ENCODE results near the gene ARIH1. TPM values are rescaled to one million over a fixed set of nuclear protein-coding genes. Genes with fewer than 3 reads are reported as not detected.

The ARIH1 gene
- total RNA-seq, 1 donor from 2014 or later, result 140 TPM

DNA sequence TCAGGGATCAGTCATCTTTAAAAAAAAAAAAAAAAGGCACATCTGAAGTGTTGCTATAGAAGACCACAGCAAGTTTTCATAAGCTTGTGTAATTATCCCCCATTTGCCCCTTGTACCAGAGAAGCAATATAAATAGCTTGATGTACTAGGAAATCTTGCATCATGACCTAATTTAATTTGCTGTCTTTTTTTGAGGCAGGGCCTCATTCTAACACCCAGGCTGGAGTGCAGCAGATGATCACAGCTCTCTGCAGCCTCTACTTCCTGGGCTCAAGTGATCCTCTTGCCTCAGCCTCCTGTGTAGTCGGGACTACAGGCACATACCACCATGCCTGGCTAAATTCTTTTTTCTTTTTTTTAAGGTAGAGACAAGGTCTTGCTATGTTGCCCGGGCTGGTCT, 88.7 kb downstream of the ARIH1 start:
- DNase-seq (ENCODE audit: low spot score), result no peak
- H3K27ac Mint-ChIP-seq, result no peak overlapping the region
- peaks cover 30% of the 10 kb centered on the region for H3K36me3 Mint-ChIP-seq (ENCODE audit: low read depth)
- no peaks in the 10 kb centered on the region for H3K27me3 Mint-ChIP-seq (ENCODE audit: insufficient read depth)
- H3K9me3 Mint-ChIP-seq, result no peaks in the 10 kb centered on the region
- H3K4me3 Mint-ChIP-seq, result no peak overlapping the region
- intact Hi-C loops (cut with micrococcal nuclease), result no loop called here
- peaks cover 16% of the 10 kb centered on the region for H3K4me1 Mint-ChIP-seq (ENCODE audit: low read depth)

DNA sequence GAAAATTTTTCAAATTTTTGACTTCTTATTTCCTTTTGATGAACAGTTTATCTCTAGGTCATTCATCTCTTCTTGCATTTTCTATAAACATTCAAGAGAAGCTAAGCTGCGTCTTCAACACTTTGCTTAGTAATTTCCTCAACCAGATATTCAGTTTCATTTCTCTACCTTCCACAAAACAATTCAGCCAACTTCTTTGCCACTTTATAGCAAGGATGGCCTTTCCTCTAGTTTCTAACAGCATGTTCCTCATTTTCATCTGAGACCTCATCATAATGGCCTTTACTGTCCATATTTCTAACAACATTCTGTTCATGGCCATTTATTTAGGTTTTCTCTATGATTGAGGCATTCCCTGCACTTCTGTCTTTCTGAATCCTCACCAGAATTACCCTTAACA, 90.0 kb downstream of the ARIH1 start:
- intact Hi-C loops (cut with micrococcal nuclease), result no loop called here
- Mint-ChIP-seq H3K27ac (no peak overlapping the region), H3K27me3 (ENCODE audit: insufficient read depth) (no peaks in the 10 kb centered on the region), H3K9me3 (no peaks in the 10 kb centered on the region), H3K36me3 (ENCODE audit: low read depth) (peaks cover 26% of the 10 kb centered on the region), H3K4me3 (no peak overlapping the region), H3K4me1 (ENCODE audit: low read depth) (peaks cover 16% of the 10 kb centered on the region)
- DNase-seq (ENCODE audit: low spot score), result no peak

DNA sequence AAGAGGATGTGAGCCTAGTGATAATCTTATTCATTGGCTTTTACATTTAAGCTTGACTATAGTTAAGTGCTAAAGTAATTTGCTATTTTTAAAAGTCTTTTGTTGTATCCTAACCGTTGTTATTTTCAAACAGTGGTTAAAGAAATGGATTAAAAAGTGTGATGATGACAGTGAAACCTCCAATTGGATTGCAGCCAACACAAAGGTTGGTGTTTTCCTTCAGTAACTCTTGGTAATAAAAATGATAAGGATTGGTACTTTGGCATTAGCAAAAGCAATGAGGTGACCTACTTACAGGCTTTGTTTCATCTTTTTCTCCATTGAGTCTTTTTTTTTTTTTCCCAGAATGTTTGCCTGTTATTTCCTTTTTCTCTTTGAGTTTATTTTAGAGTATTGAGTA, 92.8 kb downstream of the ARIH1 start:
- DNase-seq (ENCODE audit: low spot score), result no peak
- Mint-ChIP-seq H3K4me3 (no peak overlapping the region), H3K27me3 (ENCODE audit: insufficient read depth) (no peaks in the 10 kb centered on the region), H3K27ac (no peak overlapping the region), H3K9me3 (no peaks in the 10 kb centered on the region), H3K4me1 (ENCODE audit: low read depth) (peaks cover 16% of the 10 kb centered on the region), H3K36me3 (ENCODE audit: low read depth) (peaks cover 37% of the 10 kb centered on the region)
- intact Hi-C loops (cut with micrococcal nuclease), result no loop called here

DNA sequence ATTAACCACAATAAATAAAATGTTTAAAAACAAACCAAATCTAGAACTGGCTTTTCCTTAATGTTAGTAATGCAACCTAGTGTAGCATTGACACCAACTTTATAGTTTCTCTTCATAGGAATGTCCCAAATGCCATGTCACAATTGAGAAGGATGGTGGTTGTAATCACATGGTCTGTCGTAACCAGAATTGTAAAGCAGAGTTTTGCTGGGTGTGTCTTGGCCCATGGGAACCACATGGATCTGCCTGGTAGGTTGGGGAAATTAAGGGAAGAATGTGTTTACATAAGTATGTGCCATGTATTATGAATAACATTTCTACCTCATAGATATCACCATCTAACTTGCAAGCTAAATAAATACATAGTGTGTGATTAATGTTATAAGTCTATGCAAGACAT, 95.9 kb downstream of the ARIH1 start:
- intact Hi-C loops (cut with micrococcal nuclease), result no loop called here
- Mint-ChIP-seq H3K9me3 (no peaks in the 10 kb centered on the region), H3K4me3 (no peak overlapping the region), H3K27ac (no peak overlapping the region), H3K4me1 (ENCODE audit: low read depth) (no peaks in the 10 kb centered on the region), H3K36me3 (ENCODE audit: low read depth) (peaks cover 23% of the 10 kb centered on the region), H3K27me3 (ENCODE audit: insufficient read depth) (no peaks in the 10 kb centered on the region)
- no peak for DNase-seq (ENCODE audit: low spot score)

DNA sequence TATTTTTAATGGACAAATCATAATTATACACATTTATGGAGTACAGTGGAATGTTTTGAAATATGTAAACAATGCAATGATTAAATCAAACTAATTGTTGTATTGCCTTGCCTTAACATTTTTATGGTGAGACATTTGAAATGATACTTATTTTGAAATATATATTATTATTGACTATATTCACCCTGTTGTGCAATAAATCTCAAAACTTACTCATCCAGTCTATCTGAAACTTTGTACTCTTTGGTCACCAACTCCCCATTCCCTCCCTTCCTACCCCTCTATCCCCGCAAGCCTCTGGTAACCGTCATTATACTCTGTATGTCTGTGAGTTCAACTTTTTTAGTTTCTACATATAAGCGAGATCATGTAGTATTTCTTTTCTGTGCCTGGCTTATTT, 105.7 kb downstream of the ARIH1 start:
- intact Hi-C loops (cut with micrococcal nuclease), result no loop called here
- H3K4me3 Mint-ChIP-seq, result no peak overlapping the region
- H3K27me3 Mint-ChIP-seq (ENCODE audit: insufficient read depth), result no peaks in the 10 kb centered on the region
- H3K36me3 Mint-ChIP-seq (ENCODE audit: low read depth), result peaks cover 51% of the 10 kb centered on the region
- DNase-seq (ENCODE audit: low spot score), result no peak
- no peak overlapping the region for H3K27ac Mint-ChIP-seq
- peaks cover 14% of the 10 kb centered on the region for H3K9me3 Mint-ChIP-seq
- H3K4me1 Mint-ChIP-seq (ENCODE audit: low read depth), result no peaks in the 10 kb centered on the region

DNA sequence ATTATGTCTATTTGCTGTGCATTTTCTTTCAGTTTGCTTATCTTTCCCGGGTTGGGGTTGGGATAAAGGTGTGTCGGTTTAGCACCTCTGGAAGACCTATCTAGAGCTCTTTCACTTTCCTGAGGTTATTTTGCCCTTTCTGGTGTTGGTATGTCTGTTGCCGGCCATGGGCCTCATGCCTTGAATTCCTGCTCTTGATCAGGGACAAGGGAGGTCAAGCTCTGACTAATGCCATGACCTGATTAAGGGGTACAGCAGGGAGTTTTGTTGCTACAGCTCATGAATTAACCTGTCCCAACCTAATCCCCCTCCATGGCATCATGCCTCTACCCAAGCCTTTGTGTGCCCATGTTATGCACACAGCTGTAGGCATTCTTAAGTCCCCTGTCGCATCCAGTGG, 109.9 kb downstream of the ARIH1 start:
- no peak overlapping the region for H3K4me3 Mint-ChIP-seq
- H3K27ac Mint-ChIP-seq, result no peak overlapping the region
- peaks cover 46% of the 10 kb centered on the region for H3K36me3 Mint-ChIP-seq (ENCODE audit: low read depth)
- H3K27me3 Mint-ChIP-seq (ENCODE audit: insufficient read depth), result no peaks in the 10 kb centered on the region
- DNase-seq (ENCODE audit: low spot score), result no peak
- peaks cover 4% of the 10 kb centered on the region for H3K9me3 Mint-ChIP-seq
- no peaks in the 10 kb centered on the region for H3K4me1 Mint-ChIP-seq (ENCODE audit: low read depth)
- intact Hi-C loops (cut with micrococcal nuclease), result no loop called here

DNA sequence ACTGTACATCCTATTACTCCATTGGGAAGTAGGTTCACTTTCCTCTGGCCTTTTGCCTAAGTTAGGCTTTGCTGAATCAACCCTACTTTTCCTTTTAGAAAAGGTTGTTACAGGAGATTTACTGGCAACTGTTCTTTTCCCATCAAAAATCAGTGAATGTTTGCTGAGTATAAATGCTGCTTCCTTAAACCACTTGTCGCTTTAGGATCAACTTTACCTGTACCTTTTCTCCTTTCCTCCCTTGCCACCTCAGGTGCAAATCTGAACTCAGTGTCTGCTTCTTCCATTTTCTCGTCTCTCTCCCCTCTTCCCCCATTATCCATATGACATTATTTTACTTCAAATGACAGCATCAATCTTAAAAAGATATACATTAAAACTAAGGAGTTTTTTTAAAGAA, 110.9 kb downstream of the ARIH1 start:
- Mint-ChIP-seq H3K27ac (no peak overlapping the region), H3K4me3 (no peak overlapping the region), H3K36me3 (ENCODE audit: low read depth) (peaks cover 39% of the 10 kb centered on the region), H3K9me3 (no peaks in the 10 kb centered on the region), H3K27me3 (ENCODE audit: insufficient read depth) (no peaks in the 10 kb centered on the region), H3K4me1 (ENCODE audit: low read depth) (no peaks in the 10 kb centered on the region)
- no peak for DNase-seq (ENCODE audit: low spot score)
- intact Hi-C loops (cut with micrococcal nuclease), result no loop called here

DNA sequence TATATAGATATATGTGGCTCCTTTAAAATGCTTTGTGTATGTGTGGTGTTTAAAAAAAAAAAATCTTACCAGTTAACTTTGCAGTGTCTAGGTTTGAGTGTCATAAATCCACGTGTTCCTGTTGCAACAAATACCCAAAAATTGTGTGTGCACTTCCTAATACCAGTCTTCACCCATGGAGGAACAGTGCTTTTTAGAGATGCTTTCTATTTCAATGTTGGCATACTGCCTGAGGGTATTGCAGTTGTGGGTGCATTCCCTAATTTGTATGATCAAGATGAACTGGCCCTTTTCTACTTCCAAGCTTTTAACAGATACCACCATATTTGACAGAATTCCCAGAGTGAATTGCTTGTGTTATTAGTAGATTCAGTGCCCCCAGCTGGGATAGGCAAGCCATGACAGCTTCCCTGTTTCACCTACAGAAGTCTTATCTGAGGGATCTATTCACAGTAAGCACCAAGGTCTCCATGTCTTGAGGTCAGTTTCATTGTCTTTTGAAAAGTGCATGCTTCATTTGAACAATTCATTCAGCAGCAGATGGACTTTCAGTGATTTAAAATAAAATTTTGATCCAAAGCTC, 111.4 kb downstream of the ARIH1 start:
- Mint-ChIP-seq H3K27ac (no peak overlapping the region), H3K36me3 (ENCODE audit: low read depth) (peaks cover 33% of the 10 kb centered on the region), H3K4me3 (no peak overlapping the region), H3K4me1 (ENCODE audit: low read depth) (no peaks in the 10 kb centered on the region), H3K9me3 (no peaks in the 10 kb centered on the region), H3K27me3 (ENCODE audit: insufficient read depth) (no peaks in the 10 kb centered on the region)
- intact Hi-C loops (cut with micrococcal nuclease), result no loop called here
- DNase-seq (ENCODE audit: low spot score), result no peak

DNA sequence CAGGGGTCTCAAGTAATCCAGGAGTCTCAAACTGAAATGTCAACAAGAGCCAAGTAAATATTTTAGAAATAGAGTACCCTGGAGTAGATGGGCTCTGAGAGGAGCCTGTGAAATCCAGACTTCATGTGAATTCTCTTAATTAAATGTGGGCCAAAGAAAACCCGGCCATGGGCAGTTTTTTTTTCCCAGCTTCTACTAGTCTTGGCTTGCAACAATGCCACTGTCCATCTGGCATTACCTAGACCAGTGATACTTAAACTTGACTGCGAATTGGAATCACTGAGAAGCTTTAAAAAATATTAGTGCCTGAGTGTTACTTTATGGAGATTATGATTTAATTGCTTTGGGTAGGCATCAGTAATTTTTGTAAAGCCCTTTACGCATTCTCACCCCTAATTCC, 114.0 kb downstream of the ARIH1 start:
- no peaks in the 10 kb centered on the region for H3K27me3 Mint-ChIP-seq (ENCODE audit: insufficient read depth)
- no peak for DNase-seq (ENCODE audit: low spot score)
- no peak overlapping the region for H3K27ac Mint-ChIP-seq
- H3K4me3 Mint-ChIP-seq, result no peak overlapping the region
- no peaks in the 10 kb centered on the region for H3K4me1 Mint-ChIP-seq (ENCODE audit: low read depth)
- intact Hi-C loops (cut with micrococcal nuclease), result no loop called here
- peaks cover 22% of the 10 kb centered on the region for H3K36me3 Mint-ChIP-seq (ENCODE audit: low read depth)
- H3K9me3 Mint-ChIP-seq, result no peaks in the 10 kb centered on the region

DNA sequence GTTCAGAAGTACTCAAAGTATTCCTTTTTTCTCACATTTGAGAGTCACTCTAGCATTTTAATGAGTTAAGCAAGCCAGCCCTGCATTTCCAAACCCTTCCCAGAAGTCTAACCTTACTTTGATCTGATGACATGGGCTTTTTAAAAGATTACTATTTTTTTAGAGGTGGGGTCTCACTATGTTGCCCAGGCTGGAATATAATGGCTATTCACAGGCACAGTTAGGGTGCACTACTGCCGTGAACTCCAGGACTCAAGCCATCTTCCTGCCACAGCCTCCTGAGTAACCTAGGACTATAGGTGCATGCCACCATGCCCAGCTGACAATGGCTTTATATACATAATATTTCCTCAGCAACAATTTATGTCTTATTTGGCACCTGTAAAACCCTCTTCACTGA, 116.3 kb downstream of the ARIH1 start:
- intact Hi-C loops (cut with micrococcal nuclease), result no loop called here
- no peak overlapping the region for H3K27ac Mint-ChIP-seq
- H3K9me3 Mint-ChIP-seq, result no peaks in the 10 kb centered on the region
- no peak overlapping the region for H3K4me3 Mint-ChIP-seq
- H3K36me3 Mint-ChIP-seq (ENCODE audit: low read depth), result peaks cover 9% of the 10 kb centered on the region
- no peaks in the 10 kb centered on the region for H3K27me3 Mint-ChIP-seq (ENCODE audit: insufficient read depth)
- no peaks in the 10 kb centered on the region for H3K4me1 Mint-ChIP-seq (ENCODE audit: low read depth)
- DNase-seq (ENCODE audit: low spot score), result no peak

DNA sequence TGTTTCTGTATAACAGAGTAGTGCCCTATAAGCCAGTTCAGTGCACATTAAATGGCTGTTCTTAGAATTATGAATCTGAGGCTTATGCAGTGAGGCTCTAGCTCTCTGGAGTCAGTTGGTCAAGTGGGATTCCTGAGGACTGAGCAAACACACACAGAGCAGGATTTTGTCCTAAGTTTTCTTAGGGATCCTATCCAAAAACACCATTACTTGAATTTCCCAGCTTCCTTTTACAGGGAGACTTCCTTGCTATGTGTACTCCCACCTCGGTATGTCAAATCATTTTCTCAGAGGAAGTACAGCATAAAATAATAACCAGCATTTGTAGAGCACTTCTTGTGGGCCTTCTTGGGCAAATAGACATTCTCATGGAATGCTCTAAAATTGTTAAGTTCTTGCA, 117.2 kb downstream of the ARIH1 start:
- Mint-ChIP-seq H3K27ac (no peak overlapping the region), H3K27me3 (ENCODE audit: insufficient read depth) (no peaks in the 10 kb centered on the region)
- intact Hi-C loops (cut with micrococcal nuclease), result no loop called here

DNA sequence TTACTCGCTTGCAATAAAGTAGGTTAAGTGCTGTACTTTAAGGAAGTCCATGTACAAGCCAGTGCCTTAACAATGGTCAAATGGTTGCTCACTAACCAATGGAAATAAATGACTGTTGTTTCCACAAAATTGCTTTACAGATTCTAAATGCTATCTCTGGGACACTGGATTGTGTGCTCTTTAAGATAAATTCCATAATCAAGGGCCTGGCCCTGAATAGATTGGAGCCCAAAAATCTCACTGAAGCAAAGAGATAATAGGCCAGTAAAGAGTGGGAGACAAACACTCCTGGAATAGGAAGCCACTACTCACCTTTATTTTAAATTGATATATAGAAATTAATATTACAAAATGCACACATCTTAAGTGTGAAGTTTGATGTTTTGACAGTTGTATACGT, 118.0 kb downstream of the ARIH1 start:
- Mint-ChIP-seq H3K4me1 (ENCODE audit: low read depth) (no peaks in the 10 kb centered on the region), H3K4me3 (no peak overlapping the region), H3K9me3 (no peaks in the 10 kb centered on the region), H3K27me3 (ENCODE audit: insufficient read depth) (no peaks in the 10 kb centered on the region), H3K27ac (no peak overlapping the region), H3K36me3 (ENCODE audit: low read depth) (peaks cover 5% of the 10 kb centered on the region)
- no peak for DNase-seq (ENCODE audit: low spot score)
- intact Hi-C loops (cut with micrococcal nuclease), result no loop called here

More for the DNA sequence above, 117.2 kb downstream of the ARIH1 start:
- DNase-seq (ENCODE audit: low spot score), result no peak
- H3K4me1 Mint-ChIP-seq (ENCODE audit: low read depth), result no peaks in the 10 kb centered on the region
- H3K9me3 Mint-ChIP-seq, result no peaks in the 10 kb centered on the region
- no peak overlapping the region for H3K4me3 Mint-ChIP-seq
- peaks cover 5% of the 10 kb centered on the region for H3K36me3 Mint-ChIP-seq (ENCODE audit: low read depth)

DNA sequence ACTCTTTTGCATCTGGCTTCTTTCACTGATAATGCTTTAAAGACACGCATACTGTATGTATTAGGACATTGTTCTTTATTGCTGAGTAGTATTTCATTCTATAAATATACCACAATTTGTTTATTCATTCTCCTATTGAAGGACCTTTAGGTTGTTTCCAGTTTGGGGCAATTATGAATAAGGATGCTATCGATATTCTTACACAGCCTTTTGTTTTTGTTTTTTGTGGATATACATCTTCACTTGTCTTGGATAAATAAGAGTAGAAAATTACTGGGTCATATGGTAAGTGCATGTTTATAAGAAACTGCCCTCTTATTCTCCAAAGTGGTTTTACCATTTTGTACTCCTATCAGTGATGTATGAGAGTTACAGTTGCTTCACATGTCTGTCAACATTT, 118.5 kb downstream of the ARIH1 start:
- Mint-ChIP-seq H3K4me1 (ENCODE audit: low read depth) (no peaks in the 10 kb centered on the region), H3K9me3 (no peaks in the 10 kb centered on the region)
- intact Hi-C loops (cut with micrococcal nuclease), result no loop called here

DNA sequence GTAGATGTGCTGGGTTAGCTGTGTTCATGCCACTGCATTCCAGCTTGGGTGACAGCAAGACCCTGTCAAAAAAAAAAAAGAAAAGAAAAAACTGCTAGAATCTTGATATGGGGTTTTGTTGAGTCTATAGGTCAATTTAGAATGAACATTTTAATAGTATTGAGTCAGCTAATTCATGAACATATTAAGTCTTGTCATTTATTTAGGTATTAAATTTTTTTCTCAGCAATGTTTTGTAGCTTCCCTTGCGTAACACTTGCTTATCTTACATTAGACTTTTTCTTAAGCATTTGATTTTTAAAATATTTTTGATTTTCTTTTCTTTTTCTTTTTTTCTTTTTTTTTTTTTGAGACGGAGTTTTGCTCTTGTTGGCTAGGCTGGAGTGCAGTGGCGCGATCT, 119.7 kb downstream of the ARIH1 start:
- no peaks in the 10 kb centered on the region for H3K36me3 Mint-ChIP-seq (ENCODE audit: low read depth)
- no peak overlapping the region for H3K4me3 Mint-ChIP-seq
- no peak for DNase-seq (ENCODE audit: low spot score)
- intact Hi-C loops (cut with micrococcal nuclease), result no loop called here
- no peaks in the 10 kb centered on the region for H3K27me3 Mint-ChIP-seq (ENCODE audit: insufficient read depth)
- H3K4me1 Mint-ChIP-seq (ENCODE audit: low read depth), result no peaks in the 10 kb centered on the region
- no peak overlapping the region for H3K27ac Mint-ChIP-seq
- H3K9me3 Mint-ChIP-seq, result no peaks in the 10 kb centered on the region

More for the DNA sequence above, 118.5 kb downstream of the ARIH1 start:
- DNase-seq (ENCODE audit: low spot score), result no peak
- H3K36me3 Mint-ChIP-seq (ENCODE audit: low read depth), result peaks cover under 1% of the 10 kb centered on the region
- no peaks in the 10 kb centered on the region for H3K27me3 Mint-ChIP-seq (ENCODE audit: insufficient read depth)
- no peak overlapping the region for H3K4me3 Mint-ChIP-seq
- no peak overlapping the region for H3K27ac Mint-ChIP-seq
